Ovary (tissue), 9 donors: Measurements from ENCODE around the gene NOS1. TPM values are rescaled to one million over a fixed set of nuclear protein-coding genes. Genes with fewer than 3 reads are reported as not detected.
"Not testable (repeated sequence)": the region's sequence is repeated elsewhere in the genome, so short reads cannot be mapped to it uniquely, and the experiment has no call there.

Experiments
- DNase-seq, 5 donors: peaks; one replicate each; pipeline ENCODE4 v3.0.0-alpha.2; 2019 to 2020
- H3K27ac ChIP-seq, 2 donors: fragments of 200-600 bp; one replicate each; pipeline versions ENCODE4 v1.5.1 to v1.8.0; 2019 to 2022
- H3K27me3 ChIP-seq: fragments of 200-600 bp; one replicate; pipeline ENCODE4 v1.8.0; 2022
- H3K36me3 ChIP-seq: fragments of 200-600 bp; sonication (generic); one replicate; pipeline ENCODE4 v1.5.1; 2019
- H3K4me1 ChIP-seq: one replicate; pipeline ENCODE4 v1.8.1; 2013; ENCODE audit warnings: mild to moderate bottlenecking, moderate library complexity; ENCODE audit not compliant: insufficient read depth
- H3K4me3 ChIP-seq: fragments of 200-600 bp; sonication (generic); one replicate; pipeline ENCODE4 v1.5.1; 2017
- H3K9me3 ChIP-seq, 2 donors: fragments of 200-600 bp in 1 of 2; sonication (generic) in 1 of 2; one replicate each; pipeline versions ENCODE4 v1.5.1 to v1.8.1; 2013 to 2019; ENCODE audit warnings: mild to moderate bottlenecking in 1 of 2, moderate library complexity in 1 of 2
- EP300 ChIP-seq: sonication (generic); formaldehyde crosslinking; IDR thresholded peaks from one replicate; pipeline ENCODE4 v1.6.1; 2017; ENCODE audit warnings: antibody characterized with exemption
- POLR2A ChIP-seq: fragments of 450-650 bp; IDR thresholded peaks from one replicate; pipeline ENCODE4 v1.6.1; 2017; ENCODE audit warnings: antibody characterized with exemption, mild to moderate bottlenecking, moderate library complexity
- WGBS, 3 donors: extraction: QIAGEN DNeasy Blood & Tissue Kit in 1 of 3; methylation state at CpG; one replicate each; pipeline versions ENCODE4 v1.1.5 to v1.1.7; 2013 to 2017; 5-methylcytosine and 5-hydroxymethylcytosine counted together
- intact Hi-C, 4 donors: fragments of 100-400 bp; cut with DNase I; formaldehyde crosslinking; loops; one replicate each; pipeline versions ENCODE4 v1.11.0 to v1.15.1; 2022 to 2023
- polyA plus RNA-seq, 2 donors: library from polyadenylated mRNA; stranded (reverse); fragments of 200-250 nt in 1 of 2; fragments of 350-450 nt in 1 of 2; fragmentation: Illumina TruSeq in 1 of 2; extraction: RNeasy Lipid Tissue Mini Kit (QIAGEN cat#74804) in 1 of 2; gene quantifications; one replicate each; pipeline ENCODE4 v1.2.3, GENCODE V29; 2013 to 2014
- total RNA-seq, 7 donors: library from RNA; depleted of rRNA in 2 of 7; stranded (reverse); fragments of >200 nt in 2 of 7; fragmentation: NEBNext Ultra II Directional in 3 of 7; extraction: Animal tissue kit (Norgen Biotek cat#: 25700) in 3 of 7; gene quantifications; one replicate each; pipeline versions ENCODE4 v1.1.0 to v1.2.4, GENCODE V29; 2016 to 2023
- TF ChIP-seq, protein P1 (sequence below), 3 donors: fragments of 450-650 bp in 2 of 3; fragments of 200-600 bp in 1 of 3; IDR thresholded peaks; one replicate each; pipeline versions ENCODE4 v1.5.1 to v1.8.0; 2016 to 2022; ENCODE audit warnings: antibody characterized with exemption in 3 of 3, mild to moderate bottlenecking in 1 of 3
- donor health status: DM: no; HTN: no; CAD: no; lungs with moderate emphysema.
- donor health status: DM: no; HTN: no; CAD: no.
- donor health status: Bipolar disorder and iron deficiency.
- donor health status: DM: yes; HTN: yes; CAD: no.
- donor health status: DM: no; HTN: no; CAD: no.
- donor health status: DM: yes; HTN: yes; CAD: no.

NOS1 gene
- total and polyA plus RNA-seq, 9 donors, result 0.05 to 0.48 (median 0.22) TPM

DNA sequence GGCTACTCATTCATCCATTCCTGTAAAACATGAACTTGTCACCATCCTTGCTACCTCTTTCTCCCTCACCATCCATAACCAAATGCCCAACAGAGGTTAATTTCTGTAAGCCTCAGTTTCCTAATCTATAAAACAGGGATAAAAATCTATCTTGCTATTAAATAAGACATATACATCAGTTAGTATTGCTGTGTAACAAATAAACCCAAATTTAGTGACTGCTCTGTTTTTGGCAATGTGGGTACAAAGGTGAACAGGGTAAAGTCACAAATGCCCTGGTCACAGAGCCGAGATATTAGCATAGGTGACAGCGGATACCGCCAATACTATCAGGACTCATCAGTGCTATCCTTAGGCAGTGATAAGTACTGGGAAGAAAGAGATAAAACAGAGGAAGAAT lies 167.5 kb downstream of the NOS1 start:
- H3K27me3 ChIP-seq, result no peaks in the 10 kb centered on the region
- TF ChIP-seq, protein P1, sequence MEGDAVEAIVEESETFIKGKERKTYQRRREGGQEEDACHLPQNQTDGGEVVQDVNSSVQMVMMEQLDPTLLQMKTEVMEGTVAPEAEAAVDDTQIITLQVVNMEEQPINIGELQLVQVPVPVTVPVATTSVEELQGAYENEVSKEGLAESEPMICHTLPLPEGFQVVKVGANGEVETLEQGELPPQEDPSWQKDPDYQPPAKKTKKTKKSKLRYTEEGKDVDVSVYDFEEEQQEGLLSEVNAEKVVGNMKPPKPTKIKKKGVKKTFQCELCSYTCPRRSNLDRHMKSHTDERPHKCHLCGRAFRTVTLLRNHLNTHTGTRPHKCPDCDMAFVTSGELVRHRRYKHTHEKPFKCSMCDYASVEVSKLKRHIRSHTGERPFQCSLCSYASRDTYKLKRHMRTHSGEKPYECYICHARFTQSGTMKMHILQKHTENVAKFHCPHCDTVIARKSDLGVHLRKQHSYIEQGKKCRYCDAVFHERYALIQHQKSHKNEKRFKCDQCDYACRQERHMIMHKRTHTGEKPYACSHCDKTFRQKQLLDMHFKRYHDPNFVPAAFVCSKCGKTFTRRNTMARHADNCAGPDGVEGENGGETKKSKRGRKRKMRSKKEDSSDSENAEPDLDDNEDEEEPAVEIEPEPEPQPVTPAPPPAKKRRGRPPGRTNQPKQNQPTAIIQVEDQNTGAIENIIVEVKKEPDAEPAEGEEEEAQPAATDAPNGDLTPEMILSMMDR (IDR thresholded peaks at IDR 0.05), result no peak
- no peak for TF ChIP-seq POLR2A
- no peak for TF ChIP-seq EP300
- no peak overlapping the region for H3K27ac ChIP-seq
- DNase-seq, result no peak
- 81 to 98% (median 97%) methylated on average over 3 of the region's 3 CpGs for WGBS, 3 donors
- H3K4me3 ChIP-seq, result no peak overlapping the region
- no peaks in the 10 kb centered on the region for H3K36me3 ChIP-seq
- H3K4me1 ChIP-seq, result no peaks in the 10 kb centered on the region
- intact Hi-C loops, result no loop called here
- no peaks in the 10 kb centered on the region for H3K9me3 ChIP-seq

DNA sequence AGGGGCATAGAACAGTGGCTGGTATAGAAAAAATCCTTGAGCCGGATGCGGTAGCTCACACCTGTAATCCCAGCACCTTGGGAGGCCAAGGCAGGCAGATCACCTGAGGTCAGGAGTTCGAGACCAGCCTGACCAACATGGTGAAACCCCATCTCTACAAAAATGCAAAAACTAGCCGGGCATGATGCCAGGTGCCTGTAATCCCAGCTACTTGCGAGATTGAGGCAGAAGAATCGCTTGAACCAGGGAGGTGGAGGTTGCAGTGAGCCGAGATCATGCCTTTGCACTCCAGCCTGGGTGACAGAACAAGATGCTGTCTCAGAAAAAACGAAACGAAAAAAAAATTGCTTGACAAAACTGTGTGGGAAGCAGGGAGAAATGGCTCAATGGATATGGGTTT lies 168.8 kb downstream of the NOS1 start:
- H3K36me3 ChIP-seq, H3K27ac ChIP-seq, H3K4me1 ChIP-seq, H3K27me3 ChIP-seq, intact Hi-C loops, H3K9me3 ChIP-seq, H3K4me3 ChIP-seq: not testable (repeated sequence)
- peak in 1 of 5 donors; percentile 40 for DNase-seq
- 79 to 83% (median 81%) methylated on average over 9 of the region's 9 CpGs for WGBS, 3 donors

DNA sequence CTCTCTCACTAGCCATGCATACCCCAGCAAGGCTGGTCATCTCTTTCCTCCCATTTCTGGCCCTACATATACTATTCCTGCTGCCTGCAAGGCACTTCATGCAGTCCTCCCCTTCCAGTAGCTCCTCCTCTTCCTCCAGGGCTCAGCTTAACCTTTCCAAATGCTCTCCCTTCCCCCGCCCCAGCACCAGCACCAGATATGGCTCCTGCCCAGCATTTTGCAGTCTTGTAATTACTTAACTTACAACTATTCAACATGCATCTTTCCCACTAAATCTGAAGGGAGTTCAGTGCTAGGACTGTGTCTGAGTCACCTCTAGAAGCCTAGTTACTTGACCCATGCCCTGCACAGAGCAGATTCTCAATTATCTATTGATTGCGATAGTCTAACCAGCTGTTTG lies 169.4 kb downstream of the NOS1 start:
- Histone ChIP-seq H3K4me1 (peaks cover 3% of the 10 kb centered on the region), H3K27me3 (no peaks in the 10 kb centered on the region), H3K9me3 (no peaks in the 10 kb centered on the region), H3K4me3 (no peak overlapping the region), H3K27ac (no peak overlapping the region), H3K36me3 (no peaks in the 10 kb centered on the region)
- 62 to 86% (median 64%) methylated on average over 2 of the region's 2 CpGs for WGBS, 3 donors
- TF ChIP-seq POLR2A, result no peak
- TF ChIP-seq EP300, result no peak
- TF ChIP-seq, protein P1 (IDR thresholded peaks at IDR 0.05), result no peak
- intact Hi-C loops, result no loop called here
- DNase-seq, result peak; percentile 30 to 42 (median 31)

DNA sequence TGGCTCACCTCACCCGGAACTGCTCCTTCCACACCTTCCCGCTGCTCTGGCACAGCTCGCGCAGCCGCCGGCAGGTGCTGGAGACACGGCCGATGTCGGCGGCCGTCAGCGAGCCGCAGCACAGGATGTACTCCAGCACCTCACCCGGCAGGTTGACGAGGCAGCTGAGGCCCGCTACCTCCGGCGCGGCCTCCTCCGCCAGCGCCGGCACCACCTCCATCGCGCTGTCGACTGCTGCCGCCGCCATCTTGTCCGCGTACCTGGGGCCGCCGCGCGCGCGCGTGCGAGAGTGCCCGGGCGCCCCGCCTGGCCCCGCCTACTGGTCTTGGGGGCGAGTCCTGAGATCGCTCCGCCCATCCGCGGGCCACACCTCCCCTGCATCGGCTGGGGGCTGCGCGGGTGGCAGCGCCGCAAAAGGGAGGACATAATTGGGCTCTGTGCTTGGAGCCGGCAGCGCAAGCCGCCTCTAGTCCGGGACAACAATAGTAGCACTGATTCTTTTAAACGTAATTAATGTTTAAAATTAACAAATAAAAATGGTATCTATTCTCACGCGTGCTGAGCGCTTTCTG lies 171.1 kb downstream of the NOS1 start, which contains the start of gene FBXO21:
Gene FBXO21 (minus strand): TSS at position 261 of the 572 bp plus-strand sequence. CDS start 14 bp downstream, at position 247.
- DNase-seq, result peak; percentile 93 to 97 (median 96)
- Histone ChIP-seq H3K36me3 (no peaks in the 10 kb centered on the region), H3K27me3 (no peaks in the 10 kb centered on the region), H3K9me3 (no peaks in the 10 kb centered on the region), H3K27ac (peak within 1 kb of the TSS; percentile 73 to 78), H3K4me3 (peak within 1 kb of the TSS; percentile 68), H3K4me1 (peaks cover 3% of the 10 kb centered on the region)
- 1 to 2% (median 1%) methylated on average over 52 to 59 of the region's 59 CpGs for WGBS, 3 donors
- intact Hi-C loops, result no loop called here
- TF ChIP-seq POLR2A (peak; percentile 91), EP300 (no peak)
- TF ChIP-seq, protein P1 (IDR thresholded peaks at IDR 0.05), result peak in 1 of 3 donors; percentile 21

DNA sequence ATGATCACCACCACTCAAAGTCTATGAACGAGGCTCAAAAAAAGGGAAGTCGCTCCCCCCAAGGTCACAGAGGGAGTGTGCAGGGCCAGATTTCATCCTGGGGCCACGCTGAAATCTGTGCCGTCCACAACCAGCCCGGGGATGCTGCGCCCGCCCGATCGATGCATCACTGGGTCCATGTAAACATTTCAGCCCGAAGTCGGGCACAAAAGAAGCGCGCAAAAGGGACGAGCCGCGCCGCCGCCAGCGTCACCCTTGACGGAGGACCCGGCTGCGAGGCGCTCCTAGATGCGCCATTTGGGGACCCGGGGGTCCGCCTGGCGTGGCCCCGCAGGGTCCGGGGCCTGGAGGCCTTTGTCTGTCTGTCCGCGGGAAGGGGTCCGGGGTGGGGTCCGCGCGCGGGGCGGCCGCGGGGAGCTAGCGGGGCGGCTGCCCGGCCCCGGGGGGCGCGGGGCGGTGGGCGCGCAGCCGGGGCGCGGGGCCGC lies 171.7 kb downstream of the NOS1 start:
- 1% methylated on average over 29 to 52 of the region's 52 CpGs for WGBS, 3 donors
- H3K27ac ChIP-seq, result peak overlapping the region; percentile 73 to 78
- H3K4me3 ChIP-seq, result peak overlapping the region; percentile 68
- TF ChIP-seq POLR2A (no peak), EP300 (no peak)
- TF ChIP-seq, protein P1 (IDR thresholded peaks at IDR 0.05), result no peak
- H3K9me3 ChIP-seq, result no peaks in the 10 kb centered on the region
- DNase-seq, result peak; percentile 33 to 67 (median 44)
- H3K36me3 ChIP-seq, result no peaks in the 10 kb centered on the region
- intact Hi-C loops, result no loop called here
- H3K4me1 ChIP-seq, result peaks cover 3% of the 10 kb centered on the region
- no peaks in the 10 kb centered on the region for H3K27me3 ChIP-seq
